Measurements from ENCODE around the gene PAPLN.
"Not testable (repeated sequence)": the region's sequence is repeated elsewhere in the genome, so short reads cannot be mapped to it uniquely, and the experiment has no call there.

The PAPLN gene

GRCh38 chr14:73293782-73294781 is 56.8 kb downstream of the PAPLN start:
- no peak for DNase-seq

GRCh38 chr14:73295198-73295796 is 58.0 kb downstream of the PAPLN start:
- DNase-seq, result no peak

GRCh38 chr14:73305499-73305898 is 68.2 kb downstream of the PAPLN start:
- no peak for DNase-seq

- no peak for DNase-seq
Measured at GRCh38 chr14:73307261-73307660, 70.0 kb downstream of the PAPLN start.

- not testable (repeated sequence) for DNase-seq
Measured at GRCh38 chr14:73309207-73309606, 71.9 kb downstream of the PAPLN start.

- no peak for DNase-seq
Measured at GRCh38 chr14:73311708-73312030, 74.4 kb downstream of the PAPLN start.

- DNase-seq, result no peak
Measured at GRCh38 chr14:73312687-73313086, 75.4 kb downstream of the PAPLN start.

GRCh38 chr14:73313151-73313550 is 75.8 kb downstream of the PAPLN start:
- DNase-seq, result no peak

- DNase-seq, result no peak
Measured at GRCh38 chr14:73323896-73324399, 86.6 kb downstream of the PAPLN start.

Data from cerebellar nuclear complex (tissue), 1 donor.